ENCODE data around the gene APOL6.
"Not testable (repeated sequence)": the region's sequence is repeated elsewhere in the genome, so short reads cannot be mapped to it uniquely, and the experiment has no call there.

The APOL6 gene

DNA sequence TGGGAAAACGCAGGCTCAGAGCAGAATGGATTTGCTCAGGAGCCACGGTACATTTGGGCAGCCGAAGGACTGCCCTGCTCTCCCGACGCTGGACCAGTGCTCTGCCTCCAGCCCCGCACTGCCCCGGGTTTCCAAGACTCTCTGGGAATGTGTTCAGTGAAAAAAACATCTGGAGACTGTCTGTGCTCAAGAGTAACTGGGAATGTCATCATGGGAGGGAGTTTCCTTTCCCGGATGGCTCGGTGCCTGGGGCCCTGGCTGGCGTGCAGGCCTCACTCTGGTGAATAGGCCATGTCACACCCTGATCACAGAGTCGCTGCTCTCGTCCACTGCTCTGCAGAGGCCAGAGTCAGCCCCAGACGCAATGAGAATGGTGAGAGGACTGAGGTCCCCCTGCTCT is 9.8 kb upstream of the APOL6 start:
- DNase-seq (ENCODE audit: low spot score) = peak; percentile 17

DNA sequence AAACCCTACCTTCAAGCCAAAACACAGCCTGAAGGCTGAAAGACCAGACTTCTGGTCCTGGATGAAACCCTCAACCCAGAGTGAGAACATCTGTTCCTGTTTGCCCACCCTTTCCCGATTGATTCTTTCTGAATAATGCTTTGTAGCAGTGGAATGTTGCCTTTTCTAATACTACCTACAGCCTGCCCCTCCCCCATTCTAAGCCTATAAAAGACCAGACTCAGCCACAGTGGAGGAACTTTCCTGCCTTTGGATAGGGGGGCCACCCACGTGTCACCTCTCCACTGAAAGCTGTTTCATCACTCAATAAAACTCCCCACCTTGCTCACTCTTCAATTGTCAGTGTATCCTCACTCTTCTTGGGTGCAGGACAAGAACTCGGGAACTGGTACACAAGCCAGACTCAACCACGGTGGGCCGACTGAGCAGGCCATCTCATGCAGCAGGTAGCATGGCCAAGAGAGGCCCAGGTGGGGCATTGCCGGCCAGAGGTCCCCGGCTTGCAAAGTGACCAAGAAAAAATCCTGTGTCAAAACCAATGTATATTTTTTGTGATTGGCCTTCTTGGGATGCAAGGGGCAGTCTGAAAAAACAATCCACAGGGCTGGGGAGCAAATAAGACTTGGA is 6.6 kb upstream of the APOL6 start:
- DNase-seq (ENCODE audit: low spot score) = no peak

DNA sequence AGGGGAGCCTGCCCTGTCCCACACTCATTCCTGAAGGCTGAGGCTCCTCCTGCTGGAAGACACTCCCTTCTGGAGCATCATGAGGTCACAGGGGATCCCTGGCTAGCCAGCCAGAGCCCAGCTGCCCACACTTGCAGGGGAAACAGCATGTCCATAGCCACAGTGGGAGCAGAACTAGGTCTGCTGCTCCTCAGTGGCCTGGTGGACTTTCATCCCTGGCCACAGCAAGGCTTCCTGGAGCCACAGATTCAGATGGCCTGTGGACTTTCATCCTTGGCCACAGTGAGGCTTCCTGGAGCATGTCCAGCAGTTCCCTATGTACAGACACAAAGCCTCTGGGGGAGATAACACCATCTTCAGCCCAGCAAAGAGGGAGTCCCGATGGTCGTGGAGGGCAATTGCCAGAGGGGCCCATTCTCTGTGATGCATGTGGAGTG is 5.9 kb upstream of the APOL6 start:
- DNase-seq (ENCODE audit: low spot score) = peak; percentile 18

DNA sequence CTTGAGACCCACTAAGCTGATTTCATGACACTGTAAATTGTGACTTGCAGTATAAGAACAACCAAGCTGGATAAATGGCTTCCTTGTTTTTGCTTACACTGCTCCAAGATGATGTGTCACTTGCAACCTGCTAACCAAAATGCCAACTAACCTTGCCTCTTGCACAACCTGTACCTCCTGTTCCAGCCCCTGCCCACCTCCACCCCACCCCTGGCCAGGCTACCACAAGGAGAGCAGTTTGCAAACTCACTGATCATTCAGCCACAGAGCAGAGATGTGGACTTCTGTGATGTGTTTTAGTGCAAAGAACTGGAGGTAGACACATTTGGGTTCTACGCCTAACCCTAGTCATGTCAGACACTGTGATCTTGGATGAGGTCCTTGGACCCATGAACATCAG is 4.3 kb upstream of the APOL6 start:
- DNase-seq (ENCODE audit: low spot score) = no peak

- DNase-seq (ENCODE audit: low spot score) = no peak
Measured at GRCh38 chr22:35645646-35646045, 2.6 kb upstream of the APOL6 start.

DNA sequence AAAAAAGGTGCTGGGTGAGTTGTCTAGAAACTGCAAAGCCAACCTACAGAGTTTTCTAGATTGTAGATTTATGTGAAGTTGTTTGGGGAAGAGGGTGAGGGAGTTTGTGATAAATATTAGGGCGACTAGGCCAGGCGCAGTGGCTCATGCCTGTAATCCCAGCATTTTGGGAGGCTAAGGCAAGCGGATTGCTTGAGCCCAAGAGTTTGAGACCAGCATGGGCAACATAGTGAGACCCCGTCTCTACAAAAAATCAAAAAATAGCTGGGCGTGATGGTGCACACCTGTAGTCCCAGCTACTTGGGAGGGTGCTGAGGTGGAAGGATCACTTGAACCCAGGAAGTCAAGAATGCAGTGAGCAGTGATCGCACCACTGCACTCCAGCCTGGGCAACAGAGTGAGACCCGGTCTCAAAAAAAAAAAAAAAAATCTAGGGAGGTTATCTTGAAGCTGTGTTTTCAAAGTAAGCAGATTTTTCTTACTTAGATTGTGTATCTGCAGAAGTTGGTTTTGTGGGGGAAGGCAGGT is 844 bp downstream of the APOL6 start:
- no peak for DNase-seq (ENCODE audit: low spot score)

GRCh38 chr22:35649636-35650250 is 1.5 kb downstream of the APOL6 start:
- DNase-seq (ENCODE audit: low spot score) = no peak

GRCh38 chr22:35651085-35651484 is 2.8 kb downstream of the APOL6 start:
- DNase-seq (ENCODE audit: low spot score) = no peak

DNA sequence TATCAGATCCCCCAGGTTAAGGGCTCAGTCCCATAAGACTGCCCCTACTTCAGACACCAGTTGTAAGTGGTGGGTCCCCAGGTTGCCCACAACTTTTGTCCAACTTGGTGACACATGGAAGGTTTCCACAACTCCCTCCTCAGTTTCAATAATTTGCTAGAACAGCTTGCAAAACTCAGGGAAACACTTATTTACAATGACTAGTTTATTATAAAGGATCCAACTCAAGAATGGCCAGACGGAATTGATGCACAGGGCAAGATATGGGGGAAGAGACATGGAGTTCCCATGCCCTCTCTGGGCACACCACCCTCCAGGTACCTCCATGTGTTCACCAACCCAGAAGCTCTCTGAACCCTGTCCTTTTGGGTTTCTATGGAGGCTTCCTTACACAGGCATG is 5.6 kb downstream of the APOL6 start:
- no peak for DNase-seq (ENCODE audit: low spot score)

DNA sequence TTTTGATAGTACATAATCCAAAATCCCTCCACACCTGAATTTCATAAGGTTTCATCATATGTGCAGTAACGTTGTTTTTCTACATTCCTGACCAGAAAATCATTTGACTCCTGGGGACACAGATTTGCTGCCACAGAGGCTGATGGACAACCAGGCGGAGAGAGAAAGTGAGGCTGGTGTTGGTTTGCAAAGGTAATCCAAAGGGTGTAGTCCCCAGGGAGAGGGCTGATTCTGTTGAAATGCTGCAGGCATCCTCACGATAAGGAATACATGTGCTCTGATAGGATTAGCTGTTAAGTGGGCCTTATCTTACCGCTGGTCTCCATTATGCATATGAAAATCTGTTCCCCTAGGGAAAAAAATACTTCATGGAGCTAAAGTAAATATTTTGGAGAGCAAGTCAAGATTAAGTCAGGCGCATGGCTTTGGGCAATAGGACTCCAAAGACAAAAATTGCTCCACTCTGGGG is 8.1 kb downstream of the APOL6 start:
- peak; percentile 83 for DNase-seq (ENCODE audit: low spot score)

DNA sequence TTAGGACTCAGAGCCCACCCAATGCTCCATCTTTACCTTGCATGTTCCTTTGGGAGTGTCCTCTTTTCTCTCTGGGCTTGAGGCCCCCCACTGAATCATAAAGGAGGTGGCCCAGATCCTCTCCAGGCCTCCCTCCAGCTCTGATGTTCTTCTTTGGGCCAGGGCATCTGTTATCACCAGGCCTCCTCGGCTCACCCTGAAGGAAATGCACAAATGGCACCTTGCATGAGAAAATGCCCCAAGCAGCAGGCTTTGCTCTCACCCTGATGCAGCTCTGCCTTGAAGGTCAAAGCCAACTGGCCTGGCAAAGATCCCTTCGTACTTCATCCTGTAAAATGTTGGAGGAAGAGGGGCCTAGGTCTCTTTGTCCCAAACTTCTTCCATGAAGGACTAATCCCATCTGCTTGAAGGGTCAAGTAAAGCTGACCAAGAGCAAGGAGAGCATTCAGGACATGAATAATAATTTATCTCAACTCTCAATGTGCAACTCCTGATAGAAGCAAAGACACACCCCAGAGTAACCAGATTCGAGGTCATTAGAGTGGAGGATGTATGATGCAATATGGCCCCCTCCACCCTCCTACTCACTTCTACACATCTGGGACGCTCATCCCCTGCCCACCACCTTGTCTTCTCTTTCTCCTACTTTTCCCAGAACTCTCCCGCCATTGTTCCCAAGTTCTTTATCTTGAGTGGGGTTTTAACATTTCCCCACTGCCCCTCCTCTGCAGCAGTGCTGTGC is 9.5 kb downstream of the APOL6 start:
- no peak for DNase-seq (ENCODE audit: low spot score)

DNA sequence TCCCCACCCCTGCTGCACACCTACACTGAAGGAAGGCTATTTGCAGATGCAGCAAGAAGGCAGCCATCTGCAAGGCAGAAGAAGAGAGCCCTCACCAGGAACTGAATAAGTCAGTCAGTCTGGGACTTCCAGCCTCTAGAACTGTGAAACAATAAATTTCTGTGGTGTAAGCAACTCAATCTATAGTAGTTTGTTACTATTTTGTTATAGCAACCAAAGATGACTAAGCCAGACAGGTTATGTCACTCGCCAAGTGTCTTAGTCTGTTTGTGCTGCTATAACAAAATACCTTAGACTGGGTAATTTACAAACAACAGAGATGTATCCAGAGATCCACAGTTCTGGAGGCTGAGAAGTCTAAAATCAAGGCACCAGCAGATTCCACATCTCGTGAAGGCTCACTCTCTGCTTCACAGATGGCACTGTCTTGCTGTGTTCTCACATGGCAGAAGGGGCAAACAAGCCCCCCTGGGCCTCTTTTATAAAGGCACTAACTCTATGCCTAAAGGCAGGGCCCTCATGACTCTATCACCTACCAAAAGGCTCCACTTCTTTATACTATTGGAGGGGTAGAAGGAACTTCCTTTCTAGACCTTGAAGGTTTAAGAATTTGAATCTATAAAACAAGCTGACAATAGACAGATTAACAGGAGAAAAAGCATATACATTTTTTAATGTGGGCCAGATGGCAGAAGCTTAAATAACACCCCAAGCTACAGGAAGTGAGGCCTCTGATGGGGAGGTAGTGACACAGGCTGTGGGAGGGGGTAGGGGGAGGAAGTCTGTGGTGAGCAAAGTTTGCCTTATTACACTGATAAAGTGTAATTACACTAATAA is 12.3 kb downstream of the APOL6 start:
- DNase-seq (ENCODE audit: low spot score) = no peak

- DNase-seq (ENCODE audit: low spot score) = no peak
Measured at GRCh38 chr22:35661464-35661863, 13.2 kb downstream of the APOL6 start.

DNA sequence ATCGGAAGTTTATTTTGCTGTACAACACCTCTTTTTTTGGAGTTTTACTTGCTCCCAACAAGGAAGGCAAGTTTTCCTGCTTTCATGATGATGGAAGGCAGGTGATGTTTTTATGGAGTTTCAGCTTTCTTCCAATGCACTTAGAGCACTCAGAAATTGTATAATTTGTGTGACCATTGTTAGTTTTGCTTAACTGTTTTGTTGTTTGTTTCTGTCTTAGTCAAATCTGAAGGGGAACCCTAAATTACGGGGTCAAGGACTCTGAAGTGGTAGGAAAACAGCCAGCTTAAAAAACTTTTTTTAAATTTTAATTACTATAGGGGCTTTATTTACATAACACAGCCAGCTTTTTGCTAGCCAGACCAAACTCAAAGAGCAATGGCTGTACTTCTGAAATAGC is 14.7 kb downstream of the APOL6 start:
- DNase-seq (ENCODE audit: low spot score) = no peak

DNA sequence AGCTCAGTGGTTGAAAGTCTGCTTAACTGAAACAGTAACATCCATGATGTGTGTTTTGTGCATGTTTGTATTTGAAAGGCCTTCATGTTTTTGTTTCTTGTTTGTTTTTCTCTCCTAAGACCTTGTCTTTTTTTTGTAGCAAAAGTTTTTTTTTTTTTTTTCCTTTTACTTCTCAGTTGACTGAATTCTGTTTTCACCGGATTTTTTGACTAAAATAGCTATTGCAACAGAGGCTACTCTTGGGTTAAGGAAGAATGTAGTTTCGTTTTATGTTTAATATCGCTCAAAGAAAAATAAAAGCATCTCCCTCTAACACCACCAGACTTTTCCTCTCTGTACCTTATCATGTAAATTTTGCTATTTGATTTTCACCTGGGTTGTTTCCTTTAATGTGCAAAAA is 15.1 kb downstream of the APOL6 start:
- DNase-seq (ENCODE audit: low spot score) = no peak

DNA sequence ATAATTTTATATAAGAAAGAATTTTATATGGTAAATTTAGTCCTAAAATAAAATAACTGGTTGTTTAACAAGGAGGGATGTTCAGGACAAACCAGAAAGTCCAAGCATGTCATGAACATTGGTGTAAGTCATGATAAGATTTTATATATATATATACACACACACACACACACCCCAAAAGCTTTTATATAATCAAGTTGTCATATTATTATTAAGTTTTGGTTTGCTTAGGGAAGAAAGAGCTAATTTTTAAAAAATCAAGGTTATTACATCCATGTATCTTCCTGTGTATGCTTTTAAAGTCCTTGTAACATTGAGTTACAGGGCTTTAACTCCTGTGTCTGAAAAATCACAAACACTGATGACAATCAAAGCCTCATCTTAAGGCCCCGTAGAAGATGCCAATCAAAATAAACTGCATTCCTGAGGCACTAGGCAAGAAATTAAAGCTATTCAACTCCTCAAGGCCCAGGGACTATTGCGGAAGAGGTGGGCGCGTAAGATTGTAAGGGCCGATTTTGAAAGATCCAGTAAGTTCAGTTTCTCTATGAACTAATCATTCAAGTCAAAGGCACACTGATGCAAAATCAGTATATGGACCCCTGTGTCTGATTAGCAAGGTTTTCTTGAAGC is 16.8 kb downstream of the APOL6 start:
- DNase-seq (ENCODE audit: low spot score) = no peak

DNA sequence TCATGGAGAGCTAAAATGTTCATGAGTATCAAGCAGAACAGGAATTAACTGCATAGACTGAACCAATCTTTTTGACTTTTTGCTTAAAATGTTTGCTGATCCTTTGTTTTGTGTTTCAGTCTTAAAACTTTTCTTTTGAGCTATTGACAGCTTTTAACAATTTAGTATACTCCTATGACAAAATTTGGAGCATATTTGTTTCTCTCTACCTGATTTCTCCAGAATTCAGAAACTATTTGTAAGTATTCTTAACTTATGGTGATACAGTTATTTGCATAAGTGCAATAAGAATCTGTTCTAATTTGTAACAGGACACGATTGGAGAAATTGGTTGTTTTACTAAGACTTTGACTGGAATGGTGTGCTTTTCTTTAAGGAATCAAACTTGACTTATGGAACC is 18.5 kb downstream of the APOL6 start:
- not testable (repeated sequence) for DNase-seq (ENCODE audit: low spot score)

GRCh38 chr22:35674335-35674734 is 26.1 kb downstream of the APOL6 start:
- no peak for DNase-seq (ENCODE audit: low spot score)

DNA sequence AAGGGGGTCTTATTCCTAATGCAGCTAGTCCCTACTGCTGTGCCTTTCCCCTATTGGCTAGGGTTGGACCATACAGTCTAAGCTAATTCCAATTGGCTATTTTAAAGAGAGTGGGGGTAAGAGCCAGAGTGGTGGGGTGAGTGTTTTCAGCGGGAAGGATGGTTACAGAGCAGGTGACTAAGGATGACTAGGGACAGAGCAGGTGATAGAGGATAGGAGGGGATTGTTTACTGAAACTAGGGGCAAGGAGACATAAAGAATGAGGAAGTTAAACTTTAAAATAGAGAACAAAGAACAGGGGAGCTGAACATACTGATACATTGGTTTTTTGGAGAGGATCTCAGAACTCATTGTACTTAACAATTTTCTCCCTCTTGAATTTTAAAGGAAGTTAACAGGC is 27.8 kb downstream of the APOL6 start:
- not testable (repeated sequence) for DNase-seq (ENCODE audit: low spot score)

- DNase-seq (ENCODE audit: low spot score) = no peak
Measured at GRCh38 chr22:35677460-35678187, 29.4 kb downstream of the APOL6 start.

GRCh38 chr22:35678836-35679235 is 30.6 kb downstream of the APOL6 start:
- DNase-seq (ENCODE audit: low spot score) = no peak
